ENCODE data around the gene NR3C2.
"Not testable (repeated sequence)": the region's sequence is repeated elsewhere in the genome, so short reads cannot be mapped to it uniquely, and the experiment has no call there.

NR3C2 gene

DNA sequence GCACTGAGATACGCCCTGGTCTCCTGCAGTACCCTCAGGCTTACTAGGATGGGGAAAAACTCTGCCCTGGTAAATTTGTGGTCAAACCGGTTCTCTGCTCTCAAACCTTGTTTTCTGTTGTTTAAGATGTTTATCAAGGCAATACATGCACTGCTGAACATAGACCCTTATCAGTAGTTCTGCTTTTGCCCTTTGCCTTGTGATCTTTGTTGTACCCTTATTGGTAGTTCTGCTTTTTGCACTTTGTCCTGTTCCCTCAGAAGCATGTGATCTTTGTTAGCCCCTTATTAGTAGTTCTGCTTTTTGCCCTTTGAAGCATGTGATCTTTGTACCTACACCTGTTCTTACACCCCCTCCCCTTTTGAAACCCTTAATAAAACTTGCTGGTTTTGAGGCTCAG, 319.1 kb downstream of the NR3C2 start:
- H3K27me3 ChIP-seq (replicated peaks; ENCODE audit: control insufficient read depth, insufficient read depth, low read length); DNase-seq (ENCODE audit: low read depth); H3K4me1 ChIP-seq (ENCODE audit: control insufficient read depth, insufficient read depth, low read length); H3K4me3 ChIP-seq (ENCODE audit: low read length); H3K36me3 ChIP-seq (ENCODE audit: control insufficient read depth, insufficient read depth, low read length, severe bottlenecking); H3K9ac ChIP-seq (ENCODE audit: low read length): not testable (repeated sequence)
- H3K9me3 ChIP-seq (ENCODE audit: control insufficient read depth, low read length): peaks cover 29% of the 10 kb centered on the region

DNA sequence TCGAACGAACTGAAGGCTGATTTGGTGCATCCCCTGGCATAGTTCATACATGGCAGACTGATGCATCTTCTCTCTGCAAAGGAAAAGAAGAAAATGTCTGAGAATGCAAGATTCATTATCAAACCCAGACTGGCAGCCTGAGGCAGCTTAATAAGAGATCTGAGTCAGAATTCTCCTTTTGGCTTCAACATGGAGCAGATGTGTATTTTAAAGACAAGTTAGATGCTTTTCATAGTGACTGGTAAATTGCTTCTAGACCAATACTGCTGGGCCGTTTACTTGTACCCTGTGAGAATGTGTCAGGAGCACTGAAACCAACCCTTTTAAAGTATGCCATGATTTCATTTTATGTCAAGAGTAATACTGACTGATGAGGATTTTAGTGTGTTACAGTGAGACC, 322.0 kb downstream of the NR3C2 start:
- peak; percentile 57 for DNase-seq (ENCODE audit: low read depth)
- Histone ChIP-seq H3K9ac (ENCODE audit: low read length) (no peak overlapping the region), H3K27me3 (replicated peaks; ENCODE audit: control insufficient read depth, insufficient read depth, low read length) (no peaks in the 10 kb centered on the region), H3K36me3 (ENCODE audit: control insufficient read depth, insufficient read depth, low read length, severe bottlenecking) (no peaks in the 10 kb centered on the region), H3K4me1 (ENCODE audit: control insufficient read depth, insufficient read depth, low read length) (peaks cover 13% of the 10 kb centered on the region), H3K4me3 (ENCODE audit: low read length) (no peak overlapping the region), H3K9me3 (ENCODE audit: control insufficient read depth, low read length) (peaks cover 23% of the 10 kb centered on the region)

DNA sequence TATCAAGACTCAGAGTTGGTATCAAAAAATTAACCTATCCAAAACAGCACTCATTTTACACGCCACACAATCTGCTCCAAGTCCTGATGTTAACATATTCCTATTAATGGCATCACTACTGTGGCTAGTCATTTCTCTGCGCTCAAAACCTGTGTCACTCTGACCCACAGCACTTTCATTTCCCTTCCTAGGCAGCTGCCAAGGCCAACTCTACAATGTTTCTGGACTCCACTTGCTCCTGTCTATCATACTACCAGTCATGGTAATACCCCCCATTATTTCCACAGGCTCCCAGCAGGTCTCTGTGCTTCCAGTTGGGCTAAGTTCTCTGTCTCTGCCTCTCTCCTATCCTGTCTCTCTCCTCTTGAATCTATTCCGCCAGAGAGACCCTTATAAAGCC, 323.6 kb downstream of the NR3C2 start:
- Histone ChIP-seq H3K27me3 (replicated peaks; ENCODE audit: control insufficient read depth, insufficient read depth, low read length) (no peaks in the 10 kb centered on the region), H3K36me3 (ENCODE audit: control insufficient read depth, insufficient read depth, low read length, severe bottlenecking) (no peaks in the 10 kb centered on the region), H3K4me3 (ENCODE audit: low read length) (no peak overlapping the region), H3K9ac (ENCODE audit: low read length) (no peak overlapping the region), H3K4me1 (ENCODE audit: control insufficient read depth, insufficient read depth, low read length) (peaks cover 13% of the 10 kb centered on the region), H3K9me3 (ENCODE audit: control insufficient read depth, low read length) (peaks cover 9% of the 10 kb centered on the region)
- no peak for DNase-seq (ENCODE audit: low read depth)

DNA sequence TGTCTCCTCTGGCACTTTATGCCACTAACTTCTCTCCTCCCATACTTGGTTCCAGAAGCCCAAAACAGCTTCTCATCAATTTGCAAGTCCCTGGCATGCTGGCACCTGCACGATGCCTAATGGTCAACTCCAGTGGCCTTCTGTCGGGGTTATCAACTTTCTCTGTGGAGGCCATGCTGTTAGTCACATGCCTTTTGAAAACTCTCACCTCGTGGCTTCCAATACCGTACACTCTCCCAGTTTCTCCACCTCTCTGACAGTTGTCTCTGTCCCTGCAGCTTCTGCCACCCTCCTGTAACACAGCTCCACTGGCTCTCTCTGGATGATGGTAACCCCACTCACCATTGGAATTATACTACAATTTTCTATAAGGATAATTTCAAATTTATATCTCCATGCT, 324.0 kb downstream of the NR3C2 start:
- Histone ChIP-seq H3K27me3 (replicated peaks; ENCODE audit: control insufficient read depth, insufficient read depth, low read length) (no peaks in the 10 kb centered on the region), H3K4me1 (ENCODE audit: control insufficient read depth, insufficient read depth, low read length) (peaks cover 13% of the 10 kb centered on the region), H3K4me3 (ENCODE audit: low read length) (no peak overlapping the region), H3K9ac (ENCODE audit: low read length) (no peak overlapping the region), H3K9me3 (ENCODE audit: control insufficient read depth, low read length) (peaks cover 5% of the 10 kb centered on the region), H3K36me3 (ENCODE audit: control insufficient read depth, insufficient read depth, low read length, severe bottlenecking) (no peaks in the 10 kb centered on the region)
- no peak for DNase-seq (ENCODE audit: low read depth)

DNA sequence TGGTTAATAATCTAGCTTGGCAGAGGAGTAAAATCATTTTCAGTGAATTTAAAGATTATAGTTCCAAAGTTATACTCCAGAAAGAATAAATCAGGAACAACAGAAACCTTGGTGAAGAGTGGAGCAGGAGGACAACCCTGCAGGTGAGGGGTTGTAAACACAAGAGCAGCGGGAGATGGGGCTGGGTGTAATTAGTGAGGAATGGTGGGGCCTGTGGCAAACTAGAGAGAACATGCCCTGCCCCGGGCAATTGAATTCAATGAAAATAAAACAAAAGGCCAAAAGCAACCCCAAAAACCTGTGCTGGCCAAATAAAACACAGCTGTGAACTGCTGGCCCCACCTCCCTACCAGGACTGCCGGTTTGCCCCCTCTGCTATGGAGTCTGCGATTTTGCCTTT, 325.2 kb downstream of the NR3C2 start:
- Histone ChIP-seq H3K4me3 (ENCODE audit: low read length) (no peak overlapping the region), H3K9ac (ENCODE audit: low read length) (no peak overlapping the region), H3K27me3 (replicated peaks; ENCODE audit: control insufficient read depth, insufficient read depth, low read length) (no peaks in the 10 kb centered on the region), H3K4me1 (ENCODE audit: control insufficient read depth, insufficient read depth, low read length) (peaks cover 18% of the 10 kb centered on the region), H3K9me3 (ENCODE audit: control insufficient read depth, low read length) (no peaks in the 10 kb centered on the region), H3K36me3 (ENCODE audit: control insufficient read depth, insufficient read depth, low read length, severe bottlenecking) (no peaks in the 10 kb centered on the region)
- no peak for DNase-seq (ENCODE audit: low read depth)

DNA sequence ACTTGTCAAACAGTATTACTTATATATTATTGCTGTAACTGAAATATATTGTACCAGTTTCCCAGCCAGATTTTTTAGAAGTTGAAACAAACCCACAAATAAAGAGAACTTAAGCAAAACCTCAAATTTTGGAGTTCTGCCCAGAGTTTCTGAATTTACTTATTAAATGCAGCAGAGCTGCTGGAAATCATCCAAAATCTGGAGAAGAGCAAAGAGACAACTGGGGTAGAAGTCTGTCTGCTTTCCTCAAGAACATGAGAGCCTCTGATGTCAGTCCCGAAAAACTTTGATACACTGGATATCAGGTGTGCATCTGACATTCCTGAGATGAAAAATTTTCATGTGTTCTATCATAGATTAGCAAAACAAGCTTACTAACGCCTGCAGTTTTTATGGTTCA, 325.9 kb downstream of the NR3C2 start:
- Histone ChIP-seq H3K4me3 (ENCODE audit: low read length) (no peak overlapping the region), H3K9me3 (ENCODE audit: control insufficient read depth, low read length) (no peaks in the 10 kb centered on the region), H3K36me3 (ENCODE audit: control insufficient read depth, insufficient read depth, low read length, severe bottlenecking) (no peaks in the 10 kb centered on the region), H3K9ac (ENCODE audit: low read length) (no peak overlapping the region), H3K27me3 (replicated peaks; ENCODE audit: control insufficient read depth, insufficient read depth, low read length) (no peaks in the 10 kb centered on the region), H3K4me1 (ENCODE audit: control insufficient read depth, insufficient read depth, low read length) (peaks cover 24% of the 10 kb centered on the region)
- peak; percentile 95 for DNase-seq (ENCODE audit: low read depth)

DNA sequence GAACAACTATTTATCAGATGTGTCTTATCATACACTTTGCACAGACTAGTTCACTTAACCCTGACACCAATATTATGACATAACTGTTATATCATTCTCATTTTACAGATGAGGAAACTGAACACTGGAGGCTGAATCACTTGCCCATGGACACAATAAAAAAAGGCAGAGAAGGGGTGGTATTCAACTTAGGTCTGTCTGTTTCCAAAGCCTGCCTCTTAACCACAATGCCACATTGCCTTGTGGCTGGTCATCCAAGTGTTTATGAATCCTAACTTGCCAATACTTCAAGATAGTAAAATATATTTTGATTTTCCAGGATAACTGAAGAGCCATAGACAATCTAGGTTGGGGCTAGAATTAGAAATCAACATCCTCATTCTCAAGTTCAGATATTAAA, 327.8 kb downstream of the NR3C2 start:
- DNase-seq (ENCODE audit: low read depth): no peak
- Histone ChIP-seq H3K4me3 (ENCODE audit: low read length) (no peak overlapping the region), H3K36me3 (ENCODE audit: control insufficient read depth, insufficient read depth, low read length, severe bottlenecking) (no peaks in the 10 kb centered on the region), H3K9ac (ENCODE audit: low read length) (no peak overlapping the region), H3K4me1 (ENCODE audit: control insufficient read depth, insufficient read depth, low read length) (peaks cover 24% of the 10 kb centered on the region), H3K27me3 (replicated peaks; ENCODE audit: control insufficient read depth, insufficient read depth, low read length) (no peaks in the 10 kb centered on the region), H3K9me3 (ENCODE audit: control insufficient read depth, low read length) (no peaks in the 10 kb centered on the region)

- Histone ChIP-seq H3K9me3 (ENCODE audit: control insufficient read depth, low read length) (no peaks in the 10 kb centered on the region), H3K4me3 (ENCODE audit: low read length) (no peak overlapping the region), H3K27me3 (replicated peaks; ENCODE audit: control insufficient read depth, insufficient read depth, low read length) (no peaks in the 10 kb centered on the region), H3K36me3 (ENCODE audit: control insufficient read depth, insufficient read depth, low read length, severe bottlenecking) (no peaks in the 10 kb centered on the region), H3K4me1 (ENCODE audit: control insufficient read depth, insufficient read depth, low read length) (peaks cover 24% of the 10 kb centered on the region), H3K9ac (ENCODE audit: low read length) (no peak overlapping the region)
- peak; percentile 86 for DNase-seq (ENCODE audit: low read depth)
These were observed 329.8 kb downstream of the NR3C2 start for GRCh38 chr4:148112231-148112982.

- no peaks in the 10 kb centered on the region for H3K36me3 ChIP-seq (ENCODE audit: control insufficient read depth, insufficient read depth, low read length, severe bottlenecking)
- no peak overlapping the region for H3K4me3 ChIP-seq (ENCODE audit: low read length)
- H3K9me3 ChIP-seq (ENCODE audit: control insufficient read depth, low read length): peaks cover 3% of the 10 kb centered on the region
- H3K27me3 ChIP-seq (replicated peaks; ENCODE audit: control insufficient read depth, insufficient read depth, low read length): no peaks in the 10 kb centered on the region
- H3K4me1 ChIP-seq (ENCODE audit: control insufficient read depth, insufficient read depth, low read length): peaks cover 11% of the 10 kb centered on the region
- no peak overlapping the region for H3K9ac ChIP-seq (ENCODE audit: low read length)
- DNase-seq (ENCODE audit: low read depth): no peak
These were observed 332.0 kb downstream of the NR3C2 start for GRCh38 chr4:148110169-148110568.

DNA sequence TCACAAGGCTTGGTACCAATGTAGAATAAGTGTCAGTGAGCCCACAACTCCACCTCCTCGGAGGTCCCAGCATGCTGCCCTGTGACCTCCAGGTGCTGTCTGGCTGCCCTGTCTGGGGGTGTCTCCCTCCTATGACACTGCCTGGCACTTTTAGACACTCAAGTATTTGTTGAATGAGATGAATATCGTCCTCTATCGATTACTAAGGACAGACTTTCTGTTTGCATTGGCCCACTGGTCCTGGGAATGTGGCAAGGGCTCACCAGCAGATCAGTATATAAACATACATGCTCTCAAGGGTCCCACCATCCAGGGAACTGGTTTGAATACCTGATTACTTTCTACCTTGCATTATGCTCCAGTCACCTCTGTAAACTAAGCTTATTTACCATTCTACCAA, 333.0 kb downstream of the NR3C2 start:
- H3K27me3 ChIP-seq (replicated peaks; ENCODE audit: control insufficient read depth, insufficient read depth, low read length): no peaks in the 10 kb centered on the region
- H3K36me3 ChIP-seq (ENCODE audit: control insufficient read depth, insufficient read depth, low read length, severe bottlenecking): no peaks in the 10 kb centered on the region
- H3K9me3 ChIP-seq (ENCODE audit: control insufficient read depth, low read length): peaks cover 3% of the 10 kb centered on the region
- no peak for DNase-seq (ENCODE audit: low read depth)
- no peak overlapping the region for H3K9ac ChIP-seq (ENCODE audit: low read length)
- no peak overlapping the region for H3K4me3 ChIP-seq (ENCODE audit: low read length)
- H3K4me1 ChIP-seq (ENCODE audit: control insufficient read depth, insufficient read depth, low read length): peaks cover 11% of the 10 kb centered on the region

- H3K9me3 ChIP-seq (ENCODE audit: control insufficient read depth, low read length): peaks cover 3% of the 10 kb centered on the region
- no peak overlapping the region for H3K4me3 ChIP-seq (ENCODE audit: low read length)
- no peak for DNase-seq (ENCODE audit: low read depth)
- H3K9ac ChIP-seq (ENCODE audit: low read length): no peak overlapping the region
- H3K36me3 ChIP-seq (ENCODE audit: control insufficient read depth, insufficient read depth, low read length, severe bottlenecking): no peaks in the 10 kb centered on the region
- H3K27me3 ChIP-seq (replicated peaks; ENCODE audit: control insufficient read depth, insufficient read depth, low read length): no peaks in the 10 kb centered on the region
- peaks cover 11% of the 10 kb centered on the region for H3K4me1 ChIP-seq (ENCODE audit: control insufficient read depth, insufficient read depth, low read length)
These were observed 333.4 kb downstream of the NR3C2 start for GRCh38 chr4:148108766-148109165.

All from adipocyte (in vitro differentiated cells).